AG08395 (cell line): ENCODE measurements around the gene HOXA3.
A peak's percentile ranks its signal among the peaks of the same experiment; 100 is the strongest.

ENCODE experiments used
- DNase-seq: peaks from one replicate; pipeline ENCODE4 v3.0.0; 2012; ENCODE audit warnings: mixed read lengths, low spot score

The HOXA3 gene

DNA sequence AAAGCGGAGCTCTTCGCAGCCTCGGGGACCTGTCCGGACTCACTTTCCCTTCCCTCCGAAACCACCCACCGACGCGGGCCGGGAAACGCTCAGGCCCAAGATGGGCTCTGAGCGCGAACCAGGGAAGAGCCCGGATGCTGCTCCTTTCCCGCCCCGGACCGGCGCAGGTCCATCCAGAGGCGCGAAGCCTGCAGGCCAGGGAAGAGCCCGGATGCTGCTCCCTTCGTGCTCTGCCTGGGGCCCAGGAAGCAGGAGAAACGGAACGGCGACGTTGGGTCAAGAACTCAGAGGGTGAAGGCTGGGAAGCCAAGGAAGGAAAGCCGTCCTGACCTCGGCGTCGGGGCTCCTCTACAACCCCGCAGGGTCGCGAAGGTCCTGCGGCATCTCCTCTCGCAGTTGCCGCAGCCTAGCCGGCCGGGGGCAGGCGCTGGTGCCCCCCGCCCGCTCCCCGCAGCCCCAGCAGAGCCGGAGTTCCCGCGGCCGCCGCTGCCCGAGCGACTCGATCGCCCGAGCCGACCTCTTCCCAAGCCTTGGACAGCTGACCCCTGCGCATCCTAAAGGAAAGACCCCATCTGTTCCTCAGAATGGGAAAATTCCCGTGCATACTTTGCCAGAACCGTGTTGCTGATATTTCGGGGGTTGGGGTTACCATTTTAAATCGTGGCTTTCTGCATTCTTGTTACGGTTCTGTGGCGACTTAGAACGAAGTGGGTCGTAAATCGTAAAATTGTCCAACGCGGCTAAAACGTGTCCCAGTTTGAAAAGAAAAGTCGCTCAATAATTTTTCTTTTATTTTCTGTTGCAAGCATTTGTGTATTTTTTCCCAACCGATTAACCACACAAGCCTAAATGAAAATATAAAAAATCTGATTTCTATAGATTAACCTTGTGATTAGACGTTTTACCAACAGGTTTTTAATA lies 64.1 kb downstream of the HOXA3 start:
- no peak for DNase-seq

GRCh38 chr7:27083646-27084045 lies 68.7 kb downstream of the HOXA3 start:
- no peak for DNase-seq

DNA sequence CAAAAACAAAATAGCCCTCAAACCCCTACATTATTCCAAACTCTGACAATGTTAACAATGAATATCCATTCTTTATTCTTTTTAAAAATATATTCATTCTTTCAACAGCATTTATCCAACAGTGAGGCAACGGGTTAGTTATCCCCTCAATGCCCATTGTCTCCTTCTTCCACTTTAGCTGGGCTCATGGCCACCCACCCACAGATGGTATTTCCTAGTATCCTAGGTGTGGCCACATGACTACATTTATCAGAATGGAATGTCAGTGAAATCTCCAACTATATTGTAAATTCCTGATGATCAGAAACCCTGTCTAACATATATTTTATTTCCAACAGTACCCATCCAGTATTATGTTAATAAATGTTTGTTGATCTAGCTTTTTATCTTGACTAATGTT lies 70.2 kb downstream of the HOXA3 start:
- DNase-seq: no peak

GRCh38 chr7:27080844-27081436 lies 71.4 kb downstream of the HOXA3 start:
- peak; percentile 60 for DNase-seq

DNA sequence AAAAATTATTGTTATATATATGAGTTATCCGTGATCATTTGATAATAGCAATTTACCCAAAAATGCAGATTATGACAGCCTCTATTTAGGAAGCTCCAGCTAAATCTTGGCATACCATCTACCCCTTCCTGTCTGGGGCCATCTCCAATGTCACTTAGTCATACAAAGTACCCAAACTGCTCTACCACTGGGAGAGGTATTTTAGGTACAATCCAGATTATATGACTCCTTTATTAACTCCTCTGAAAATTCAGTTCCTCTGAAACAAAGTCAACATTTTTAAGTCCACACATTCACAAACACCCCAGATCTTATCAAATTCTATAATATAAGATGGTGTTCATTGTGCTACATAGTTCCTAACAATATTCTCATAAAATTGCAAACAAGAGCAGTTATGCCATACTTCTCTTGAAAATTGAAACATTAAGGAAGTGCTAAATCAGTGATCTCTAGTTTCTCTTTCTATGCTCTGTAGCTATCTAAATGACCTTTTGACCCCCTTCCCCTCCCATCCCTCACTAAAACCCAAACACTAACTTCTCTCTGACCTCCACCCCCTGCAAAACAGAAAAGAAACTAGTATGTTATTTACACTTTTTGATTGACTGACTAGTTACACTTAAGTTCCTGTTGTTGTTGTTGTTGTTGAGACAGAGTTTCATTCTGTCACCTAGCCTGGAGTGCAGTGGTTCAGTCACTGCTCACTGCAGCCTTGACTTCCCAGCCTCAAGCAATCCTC lies 73.0 kb downstream of the HOXA3 start:
- no peak for DNase-seq

- DNase-seq: no peak
Observed at GRCh38 chr7:27078616-27079233, 73.7 kb downstream of the HOXA3 start.

DNA sequence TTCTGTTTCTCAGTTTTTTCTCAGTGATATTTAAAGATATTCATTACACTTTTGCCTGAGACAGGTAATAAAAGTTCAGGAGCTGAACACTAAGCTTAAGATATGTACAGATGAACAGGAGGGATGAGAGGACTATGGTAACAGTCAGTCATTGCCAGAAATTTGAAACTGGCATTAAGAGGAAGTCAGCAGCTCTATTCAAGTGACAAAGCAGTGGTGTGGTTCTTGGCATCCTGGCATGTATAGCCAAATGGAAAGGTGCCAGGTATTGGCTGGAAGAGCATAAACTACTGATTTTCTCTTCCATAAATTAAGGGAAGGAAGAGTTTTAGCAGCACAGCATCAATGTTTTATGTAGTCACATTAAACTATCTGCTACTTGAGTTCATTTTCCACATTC lies 79.3 kb downstream of the HOXA3 start:
- no peak for DNase-seq

DNA sequence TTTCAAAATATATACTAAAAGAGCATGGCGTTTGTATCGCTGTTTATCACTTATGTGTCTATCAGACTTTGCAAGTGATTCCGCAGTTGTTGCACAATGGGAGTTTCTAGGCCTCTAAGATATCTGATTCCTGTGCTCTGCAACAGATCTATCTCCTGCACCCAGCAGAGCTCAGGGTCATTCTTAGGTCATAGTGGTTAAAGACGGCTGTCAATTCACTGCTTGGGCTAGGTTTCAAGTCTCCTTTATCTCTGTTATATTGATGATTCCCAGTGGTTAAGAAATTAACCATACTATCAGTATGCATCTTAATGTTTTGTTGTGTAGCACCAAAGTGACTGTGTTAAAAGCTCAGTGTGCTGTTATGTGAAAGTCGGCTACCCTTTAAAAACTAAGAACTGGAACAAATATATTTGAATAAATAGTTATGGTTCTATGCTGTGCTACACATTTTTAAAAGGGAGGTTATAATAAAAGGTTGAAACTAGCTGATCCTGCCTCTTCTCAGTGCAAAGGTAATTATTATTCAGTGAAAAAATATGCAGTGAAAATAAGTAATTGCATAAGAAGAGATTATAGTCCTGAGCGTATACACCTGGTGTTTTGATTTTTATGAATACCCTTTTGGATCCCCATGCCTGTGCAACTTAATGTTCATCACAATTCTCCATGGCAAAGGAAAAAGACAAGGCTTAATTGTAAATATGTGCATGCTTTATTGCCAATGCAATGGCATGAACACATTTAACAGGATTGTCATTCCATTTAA lies 80.6 kb downstream of the HOXA3 start:
- no peak for DNase-seq

DNA sequence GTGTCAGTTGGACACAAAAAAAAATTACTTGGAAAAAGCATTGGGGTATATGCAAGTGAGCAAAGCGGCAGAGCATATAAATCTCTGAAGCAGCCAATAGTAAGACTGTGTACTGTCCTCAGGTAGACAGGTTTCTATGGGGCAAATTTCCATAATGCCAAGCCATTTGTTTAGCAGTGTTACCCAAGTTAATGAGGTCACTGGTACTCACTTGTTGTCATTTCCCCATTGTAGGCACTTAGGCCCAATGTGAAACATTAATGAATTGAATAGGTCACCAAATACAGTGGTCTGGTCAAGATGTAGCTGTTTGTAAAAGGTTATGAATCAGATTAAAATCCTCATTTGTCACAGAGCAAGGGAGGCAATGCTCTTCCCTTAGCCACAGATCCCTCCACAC lies 84.1 kb downstream of the HOXA3 start:
- no peak for DNase-seq

DNA sequence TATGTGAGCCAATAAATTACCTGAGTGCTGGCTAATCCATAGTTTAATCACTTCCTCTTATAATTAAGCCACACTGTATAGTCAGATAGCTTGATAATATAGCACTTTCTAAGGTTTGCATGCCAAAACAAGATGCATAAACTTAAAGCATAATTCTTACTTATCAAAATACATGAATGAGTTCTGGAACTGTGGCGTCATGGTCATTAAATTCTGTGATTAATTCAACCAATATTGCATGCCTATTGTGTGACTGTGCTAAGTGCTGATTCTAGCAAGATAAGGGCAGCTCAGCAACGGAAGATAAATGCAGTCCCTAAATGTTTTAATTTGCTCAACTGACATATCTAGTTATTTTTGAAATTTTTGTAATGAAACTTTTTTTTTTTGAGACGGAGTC lies 86.2 kb downstream of the HOXA3 start:
- peak; percentile 52 for DNase-seq

- DNase-seq: no peak
Observed at GRCh38 chr7:27065709-27066108, 86.7 kb downstream of the HOXA3 start.

GRCh38 chr7:27064661-27065060 lies 87.7 kb downstream of the HOXA3 start:
- DNase-seq: no peak

GRCh38 chr7:27064159-27064558 lies 88.2 kb downstream of the HOXA3 start:
- no peak for DNase-seq

DNA sequence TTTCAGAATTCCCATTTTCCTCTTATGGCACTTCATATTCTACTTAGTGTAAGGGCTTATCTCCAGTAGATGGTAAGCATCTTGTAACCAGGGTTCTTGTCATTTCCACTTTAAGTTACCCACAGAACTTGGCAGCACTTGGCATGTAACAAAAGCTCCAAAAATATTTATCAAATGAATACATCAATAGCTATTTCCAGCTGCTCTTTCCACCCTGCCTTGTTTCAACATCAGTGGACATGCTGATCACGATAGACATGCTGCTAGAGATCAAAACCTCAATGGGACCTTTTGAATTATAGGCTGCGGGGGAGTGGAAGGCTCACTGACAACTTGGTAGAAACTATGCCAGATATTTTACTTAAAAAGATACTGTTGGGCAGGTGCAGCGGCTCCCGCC lies 89.4 kb downstream of the HOXA3 start:
- no peak for DNase-seq
